WTC11 (cell line): Measurements from ENCODE around the gene CYP24A1. TPM values are rescaled to one million over a fixed set of nuclear protein-coding genes. Genes with fewer than 3 reads are reported as not detected.

Source experiments
- ATAC-seq: fragments of 200-7000 bp; cut with Tn5 transposase; 2 replicates; pipeline ENCODE4 v1.10.0; 2021; ENCODE audit warnings: mild to moderate bottlenecking, moderate library complexity
- CTCF ChIA-PET: fragments of 300-600 bp; sonication (Branson Sonifier 250); formaldehyde crosslinking; loops from one replicate; lab custom pipeline; 2021; ENCODE audit warnings: antibody characterized with exemption; lab: Charles Lee
- POLR2A ChIA-PET: fragments of 350-600 bp; sonication (Branson Sonifier 250); formaldehyde crosslinking; loops from one replicate; lab custom pipeline; 2021; ENCODE audit warnings: antibody characterized with exemption; lab: Charles Lee
- DNase-seq: peaks from one replicate; pipeline ENCODE4 v3.0.0; 2021; ENCODE audit warnings: low spot score
- H3K27ac Mint-ChIP-seq: 2 replicates; pipeline ENCODE4 v1.8.0; 2021; ENCODE audit warnings: mixed read lengths
- H3K27me3 Mint-ChIP-seq: 2 replicates; pipeline ENCODE4 v1.8.0; 2021; ENCODE audit warnings: low read depth, mild to moderate bottlenecking, moderate library complexity, mixed read lengths
- H3K36me3 Mint-ChIP-seq: 2 replicates; pipeline ENCODE4 v1.8.0; 2021; ENCODE audit warnings: mixed read lengths
- H3K4me1 Mint-ChIP-seq: 2 replicates; pipeline ENCODE4 v1.8.0; 2022; ENCODE audit warnings: mixed read lengths
- H3K4me3 Mint-ChIP-seq: 2 replicates; pipeline ENCODE4 v1.8.0; 2021; ENCODE audit warnings: mild to moderate bottlenecking, moderate library complexity, mixed read lengths
- H3K9me3 Mint-ChIP-seq: 2 replicates; pipeline ENCODE4 v1.8.0; 2021; ENCODE audit warnings: mixed read lengths
- ATF2 ChIP-seq: sonication (generic); formaldehyde crosslinking; IDR thresholded peaks from 2 replicates; pipeline ENCODE4 v1.8.1; 2022; ENCODE audit warnings: low read depth, missing genetic modification reagents, borderline replicate concordance
- ATF6 ChIP-seq: sonication (generic); formaldehyde crosslinking; IDR thresholded peaks from 2 replicates; pipeline ENCODE4 v1.8.1; 2023; ENCODE audit warnings: mild to moderate bottlenecking, missing genetic modification reagents
- CBFB ChIP-seq: sonication (generic); formaldehyde crosslinking; IDR thresholded peaks from 2 replicates; pipeline ENCODE4 v1.8.1; 2022; ENCODE audit warnings: mild to moderate bottlenecking, low read depth, missing genetic modification reagents
- CDX4 ChIP-seq: fragments of 250-450 bp; sonication (Bioruptor Pico); IDR thresholded peaks from 2 replicates; pipeline ENCODE4 v1.9.0; 2021; ENCODE audit warnings: moderate library complexity, mild to moderate bottlenecking, inconsistent platforms, borderline replicate concordance
- FOXJ3 ChIP-seq: sonication (generic); formaldehyde crosslinking; IDR thresholded peaks from 2 replicates; pipeline ENCODE4 v1.9.0; 2021; ENCODE audit warnings: missing genetic modification reagents, mild to moderate bottlenecking, borderline replicate concordance
- FOXP1 ChIP-seq: sonication (generic); formaldehyde crosslinking; IDR thresholded peaks from 2 replicates; pipeline ENCODE4 v1.8.0; 2022; ENCODE audit warnings: missing genetic modification reagents, mild to moderate bottlenecking, moderate library complexity, borderline replicate concordance
- FOXP4 ChIP-seq: sonication (generic); formaldehyde crosslinking; IDR thresholded peaks from 2 replicates; pipeline ENCODE4 v1.8.0; 2022; ENCODE audit warnings: mild to moderate bottlenecking, missing genetic modification reagents
- NFE2L1 ChIP-seq: sonication (generic); formaldehyde crosslinking; IDR thresholded peaks from 2 replicates; pipeline ENCODE4 v1.8.1; 2023; ENCODE audit warnings: missing genetic modification reagents
- NR1H2 ChIP-seq: sonication (generic); formaldehyde crosslinking; IDR thresholded peaks from 2 replicates; pipeline ENCODE4 v1.9.0; 2021; ENCODE audit warnings: mild to moderate bottlenecking, moderate library complexity, missing genetic modification reagents
- NR3C1 ChIP-seq: sonication (generic); formaldehyde crosslinking; conservative IDR thresholded peaks from 2 replicates; pipeline ENCODE4 v1.8.1; 2023; ENCODE audit warnings: low read depth, mild to moderate bottlenecking, missing genetic modification reagents
- PRRX2 ChIP-seq: fragments of 250-450 bp; sonication (Bioruptor Pico); IDR thresholded peaks from 2 replicates; pipeline ENCODE4 v1.8.0; 2021; ENCODE audit warnings: mild to moderate bottlenecking
- RORB ChIP-seq: fragments of 250-450 bp; sonication (Bioruptor Pico); IDR thresholded peaks from 2 replicates; pipeline ENCODE4 v1.9.0; 2021; ENCODE audit warnings: mild to moderate bottlenecking
- SOX15 ChIP-seq: fragments of 250-450 bp; sonication (Bioruptor Pico); IDR thresholded peaks from 2 replicates; pipeline ENCODE4 v1.9.0; 2021; ENCODE audit warnings: mild to moderate bottlenecking
- ZBTB43 ChIP-seq: sonication (generic); formaldehyde crosslinking; IDR thresholded peaks from 2 replicates; pipeline ENCODE4 v1.8.1; 2023; ENCODE audit warnings: mild to moderate bottlenecking, missing genetic modification reagents
- ZNF121 ChIP-seq: sonication (generic); formaldehyde crosslinking; IDR thresholded peaks from 2 replicates; pipeline ENCODE4 v1.8.0; 2023; ENCODE audit warnings: missing genetic modification reagents
- ZNF281 ChIP-seq: sonication (generic); formaldehyde crosslinking; IDR thresholded peaks from 2 replicates; pipeline ENCODE4 v1.8.0; 2023; ENCODE audit warnings: mild to moderate bottlenecking, missing genetic modification reagents
- ZNF317 ChIP-seq: sonication (generic); formaldehyde crosslinking; IDR thresholded peaks from 2 replicates; pipeline ENCODE4 v1.8.1; 2023; ENCODE audit warnings: low read depth, mild to moderate bottlenecking, moderate library complexity, missing genetic modification reagents, borderline replicate concordance
- ZSCAN18 ChIP-seq: fragments of 250-450 bp; sonication (Bioruptor Pico); IDR thresholded peaks from 2 replicates; pipeline ENCODE4 v2.1.2; 2022; ENCODE audit warnings: mild to moderate bottlenecking, moderate library complexity
- total RNA-seq: library from RNA; stranded (reverse); gene quantifications from 3 replicates; pipeline ENCODE4 v1.2.3, GENCODE V29; 2021

The CYP24A1 gene
- total RNA-seq, 1 experiment from 2014 or later: not detected

- ATAC-seq (no peak), DNase-seq (no peak)
- H3K4me1 Mint-ChIP-seq: peaks cover 14% of the 10 kb centered on the region
- no peak overlapping the region for H3K27ac Mint-ChIP-seq
- H3K36me3 Mint-ChIP-seq: no peaks in the 10 kb centered on the region
- peaks cover 49% of the 10 kb centered on the region for H3K27me3 Mint-ChIP-seq
- ChIA-PET POLR2A (no interaction called here), CTCF (interaction anchor here (1.0 to 2.0 kb wide), 2 partner anchors 65 to 480 kb away, joined by 3 to 6 read pairs; no protein-coding TSS in a partner anchor)
- peaks cover 6% of the 10 kb centered on the region; the same call in 1 of the 2 replicates for H3K9me3 Mint-ChIP-seq
- H3K4me3 Mint-ChIP-seq: no peak overlapping the region
- TF ChIP-seq ZNF121 (CRISPR knock-in tag) (no peak), PRRX2 (CRISPR knock-in tag) (no peak), ZSCAN18 (no peak), CBFB (CRISPR knock-in tag) (no peak), SOX15 (CRISPR knock-in tag) (no peak), CDX4 (CRISPR knock-in tag) (no peak), ZNF317 (CRISPR knock-in tag) (no peak), FOXP1 (CRISPR knock-in tag) (no peak), ZNF281 (CRISPR knock-in tag) (no peak), ATF6 (no peak), FOXP4 (CRISPR knock-in tag) (no peak), FOXJ3 (no peak), NR3C1 (CRISPR knock-in tag) (no peak), ATF2 (CRISPR knock-in tag) (no peak), NFE2L1 (CRISPR knock-in tag) (no peak), ZBTB43 (CRISPR knock-in tag) (no peak), RORB (no peak), NR1H2 (CRISPR knock-in tag) (no peak)
Observed at GRCh38 chr20:54167909-54168872, 5.6 kb downstream of the CYP24A1 start.
